Body of pancreas (tissue), 4 donors: ENCODE measurements around the gene SIPA1. TPM values are rescaled to one million over a fixed set of nuclear protein-coding genes. Genes with fewer than 3 reads are reported as not detected.

Experiments
- ATAC-seq: fragments of 150-250 bp; one replicate; pipeline ENCODE4 v1.9.1; 2016
- DNase-seq, 4 donors: peaks; one replicate each; pipeline ENCODE4 v3.0.0-alpha.2; 2019
- H3K27ac ChIP-seq, 4 donors: fragments of 200-600 bp; sonication (generic); 1 replicate in 3 of 4; 2 replicates in 1 of 4; pipeline versions ENCODE4 v1.5.1 to v1.6.1; 2016 to 2019; ENCODE audit warnings: mild to moderate bottlenecking in 1 of 4, mixed read lengths in 1 of 4, moderate library complexity in 1 of 4
- H3K27me3 ChIP-seq, 2 donors: fragments of 200-600 bp; sonication (generic); one replicate each; pipeline ENCODE4 v1.6.0; 2016; ENCODE audit warnings: mild to moderate bottlenecking in 1 of 2
- H3K36me3 ChIP-seq, 2 donors: fragments of 200-600 bp; sonication (generic); replicated peaks in 1 of 2; 2 replicates each; pipeline ENCODE4 v1.5.1; 2016; ENCODE audit warnings: low read depth in 2 of 2; ENCODE audit not compliant: insufficient read depth in 1 of 2
- H3K4me1 ChIP-seq: fragments of 200-600 bp; sonication (generic); one replicate; pipeline ENCODE4 v1.6.0; 2016
- H3K4me3 ChIP-seq, 2 donors: fragments of 200-600 bp; sonication (generic); 1 replicate in 1 of 2; 2 replicates in 1 of 2; pipeline ENCODE4 v1.5.1; 2016 to 2019
- H3K9me3 ChIP-seq, 3 donors: fragments of 200-600 bp; sonication (generic); 1 replicate in 2 of 3; 2 replicates in 1 of 3; pipeline ENCODE4 v1.5.1; 2016
- POLR2A ChIP-seq, 3 donors: fragments of 450-650 bp; IDR thresholded peaks; one replicate each; pipeline ENCODE4 v1.6.1; 2016; ENCODE audit warnings: antibody characterized with exemption in 3 of 3, mild to moderate bottlenecking in 2 of 3
- WGBS, 2 donors: methylation state at CpG; one replicate each; pipeline ENCODE4 v1.1.5; 2017; 5-methylcytosine and 5-hydroxymethylcytosine counted together
- intact Hi-C: fragments of 100-400 bp; cut with DNase I; formaldehyde crosslinking; loops from one replicate; pipeline ENCODE4 v1.15.1; 2023
- total RNA-seq, 2 donors: library from RNA; depleted of rRNA; stranded (reverse); fragments of >200 nt; gene quantifications; one replicate each; pipeline ENCODE4 v1.1.0, GENCODE V29; 2016
- TF ChIP-seq, protein P1 (sequence below), 7 experiments: fragments of 450-650 bp in 4 of 7; fragments of 200-600 bp in 3 of 7; sonication (generic) in 3 of 7; IDR thresholded peaks; one replicate each; pipeline ENCODE4 v1.5.1; 2016 to 2019; ENCODE audit warnings: antibody characterized with exemption in 7 of 7

The SIPA1 gene
- total RNA-seq, 2 donors from 2014 or later = 23.6 to 29.3 TPM

GRCh38 chr11:65695459-65696241 is 57.7 kb downstream of the SIPA1 start:
- ATAC-seq (peak; percentile 76), DNase-seq (peak; percentile 64 to 83 (median 81))
- Histone ChIP-seq H3K4me1 (peaks cover 13% of the 10 kb centered on the region), H3K36me3 (no peaks in the 10 kb centered on the region), H3K9me3 (no peaks in the 10 kb centered on the region), H3K27ac (peak overlapping the region in 3 of 4 donors; percentile 6 to 44 (median 30)), H3K27me3 (no peaks in the 10 kb centered on the region), H3K4me3 (no peak overlapping the region)
- intact Hi-C loops = no loop called here
- no peak for TF ChIP-seq POLR2A (IDR thresholded peaks at IDR 0.05)
- TF ChIP-seq, protein P1, sequence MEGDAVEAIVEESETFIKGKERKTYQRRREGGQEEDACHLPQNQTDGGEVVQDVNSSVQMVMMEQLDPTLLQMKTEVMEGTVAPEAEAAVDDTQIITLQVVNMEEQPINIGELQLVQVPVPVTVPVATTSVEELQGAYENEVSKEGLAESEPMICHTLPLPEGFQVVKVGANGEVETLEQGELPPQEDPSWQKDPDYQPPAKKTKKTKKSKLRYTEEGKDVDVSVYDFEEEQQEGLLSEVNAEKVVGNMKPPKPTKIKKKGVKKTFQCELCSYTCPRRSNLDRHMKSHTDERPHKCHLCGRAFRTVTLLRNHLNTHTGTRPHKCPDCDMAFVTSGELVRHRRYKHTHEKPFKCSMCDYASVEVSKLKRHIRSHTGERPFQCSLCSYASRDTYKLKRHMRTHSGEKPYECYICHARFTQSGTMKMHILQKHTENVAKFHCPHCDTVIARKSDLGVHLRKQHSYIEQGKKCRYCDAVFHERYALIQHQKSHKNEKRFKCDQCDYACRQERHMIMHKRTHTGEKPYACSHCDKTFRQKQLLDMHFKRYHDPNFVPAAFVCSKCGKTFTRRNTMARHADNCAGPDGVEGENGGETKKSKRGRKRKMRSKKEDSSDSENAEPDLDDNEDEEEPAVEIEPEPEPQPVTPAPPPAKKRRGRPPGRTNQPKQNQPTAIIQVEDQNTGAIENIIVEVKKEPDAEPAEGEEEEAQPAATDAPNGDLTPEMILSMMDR (IDR thresholded peaks at IDR 0.05) = no peak
- 48 to 63% methylated on average over 11 to 12 of the region's 12 CpGs for WGBS, 2 donors

DNA sequence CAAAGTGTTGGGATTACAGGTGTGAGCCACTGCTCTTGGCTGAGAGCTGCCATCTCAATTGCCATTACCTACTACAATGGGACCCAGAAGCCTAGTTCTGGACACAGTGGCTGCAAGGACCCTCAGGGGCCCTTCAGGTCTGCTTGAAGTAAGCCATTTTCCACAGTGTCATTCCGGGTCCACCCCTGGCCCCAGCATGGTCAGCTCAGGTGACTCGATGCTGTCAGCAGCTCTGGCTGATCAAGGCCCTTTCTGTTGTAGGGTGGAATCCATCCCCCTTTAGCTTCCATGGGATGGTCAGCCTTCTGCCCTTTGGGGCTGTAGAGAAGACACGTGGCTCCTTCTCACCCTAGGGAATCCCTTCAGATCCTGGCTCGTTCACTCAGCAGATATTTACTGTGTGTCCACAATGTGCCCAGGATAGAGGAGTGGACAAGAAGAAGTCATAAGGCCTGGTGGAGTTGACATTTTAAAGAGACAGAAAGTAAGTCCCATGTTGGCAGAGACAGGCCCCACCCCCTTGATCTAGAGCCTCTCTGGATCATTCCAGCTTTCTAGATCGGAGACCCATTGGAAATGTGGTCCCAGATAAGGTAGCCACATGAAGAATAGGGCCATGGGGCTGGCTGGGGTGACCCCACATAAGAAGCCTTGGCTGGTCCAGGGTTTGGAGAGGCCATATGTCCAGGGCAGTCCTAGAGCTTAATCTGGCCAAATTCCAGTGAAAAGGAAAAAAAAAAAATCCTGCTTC is 59.1 kb downstream of the SIPA1 start:
- Histone ChIP-seq H3K27ac (no peak overlapping the region), H3K4me1 (peaks cover 13% of the 10 kb centered on the region), H3K36me3 (no peaks in the 10 kb centered on the region), H3K4me3 (no peak overlapping the region), H3K9me3 (no peaks in the 10 kb centered on the region), H3K27me3 (no peaks in the 10 kb centered on the region)
- DNase-seq (no peak), ATAC-seq (no peak)
- TF ChIP-seq, protein P1 (IDR thresholded peaks at IDR 0.05) = no peak
- no peak for TF ChIP-seq POLR2A (IDR thresholded peaks at IDR 0.05)
- 79 to 82% methylated on average over 5 of the region's 5 CpGs for WGBS, 2 donors
- intact Hi-C loops = no loop called here

- DNase-seq = no peak
- Histone ChIP-seq H3K4me1 (peaks cover 13% of the 10 kb centered on the region), H3K27me3 (no peaks in the 10 kb centered on the region), H3K36me3 (no peaks in the 10 kb centered on the region), H3K9me3 (no peaks in the 10 kb centered on the region), H3K4me3 (no peak overlapping the region), H3K27ac (no peak overlapping the region)
- TF ChIP-seq, protein P1 (IDR thresholded peaks at IDR 0.05) = no peak
- TF ChIP-seq POLR2A (IDR thresholded peaks at IDR 0.05) = no peak
- intact Hi-C loops = no loop called here
- 21 to 71% methylated on average over 8 of the region's 8 CpGs for WGBS, 2 donors
- ATAC-seq = peak; percentile 35
Measured at GRCh38 chr11:65698205-65698604, 60.3 kb downstream of the SIPA1 start.

DNA sequence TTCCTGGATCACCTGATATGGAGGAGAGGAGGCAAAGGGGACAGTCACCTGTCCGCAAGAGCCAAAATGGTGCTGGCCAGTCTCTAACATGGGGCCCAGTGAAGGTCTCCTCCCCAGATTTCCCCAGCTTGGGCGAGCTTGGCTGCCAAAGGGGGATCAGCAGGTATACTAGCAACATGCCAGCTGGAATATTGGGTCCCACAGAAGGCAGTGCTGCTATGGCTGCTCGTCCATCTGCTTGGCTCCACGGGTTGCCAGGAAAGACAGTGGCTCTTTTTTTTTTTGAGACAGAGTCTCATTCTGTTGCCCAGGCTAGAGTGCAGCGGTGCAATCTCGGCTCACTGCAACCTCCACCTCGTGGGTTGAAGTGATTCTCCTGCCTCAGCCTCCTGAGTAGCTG is 61.4 kb downstream of the SIPA1 start:
- 59 to 80% methylated on average over 7 of the region's 7 CpGs for WGBS, 2 donors
- intact Hi-C loops = no loop called here
- Histone ChIP-seq H3K4me1 (peaks cover 13% of the 10 kb centered on the region), H3K4me3 (no peak overlapping the region), H3K9me3 (no peaks in the 10 kb centered on the region), H3K27ac (no peak overlapping the region), H3K36me3 (no peaks in the 10 kb centered on the region), H3K27me3 (no peaks in the 10 kb centered on the region)
- ATAC-seq = no peak
- TF ChIP-seq, protein P1 (IDR thresholded peaks at IDR 0.05) = no peak
- no peak for TF ChIP-seq POLR2A (IDR thresholded peaks at IDR 0.05)
- DNase-seq = no peak
